H7 (cell line): Measurements from ENCODE around the gene FAM124B. TPM values are rescaled to one million over a fixed set of nuclear protein-coding genes. Genes with fewer than 3 reads are reported as not detected.

Experiments used
- DNase-seq: peaks from one replicate; pipeline ENCODE4 v3.0.0; 2012
- H3K27me3 ChIP-seq: 2 replicates; pipeline ENCODE4 v1.6.0; 2011; ENCODE audit warnings: mild to moderate bottlenecking, low read length; ENCODE audit not compliant: control insufficient read depth, insufficient read depth
- H3K36me3 ChIP-seq: replicated peaks from 2 replicates; pipeline ENCODE4 v1.5.1; 2011; ENCODE audit warnings: low read length; ENCODE audit not compliant: control insufficient read depth, insufficient read depth
- H3K4me3 ChIP-seq: 2 replicates; pipeline ENCODE4 v1.5.1; 2011; ENCODE audit warnings: low read depth, mild to moderate bottlenecking, control low read depth, low read length, moderate library complexity; ENCODE audit not compliant: insufficient read depth
- total RNA-seq: library from RNA; depleted of rRNA; stranded (reverse); fragments of >200 nt; shearing (Covaris generic); gene quantifications from 2 replicates; pipeline ENCODE4 v1.2.3, GENCODE V29; 2014

The FAM124B gene
- total RNA-seq, 1 experiment from 2014 or later: 0.31 TPM

DNA sequence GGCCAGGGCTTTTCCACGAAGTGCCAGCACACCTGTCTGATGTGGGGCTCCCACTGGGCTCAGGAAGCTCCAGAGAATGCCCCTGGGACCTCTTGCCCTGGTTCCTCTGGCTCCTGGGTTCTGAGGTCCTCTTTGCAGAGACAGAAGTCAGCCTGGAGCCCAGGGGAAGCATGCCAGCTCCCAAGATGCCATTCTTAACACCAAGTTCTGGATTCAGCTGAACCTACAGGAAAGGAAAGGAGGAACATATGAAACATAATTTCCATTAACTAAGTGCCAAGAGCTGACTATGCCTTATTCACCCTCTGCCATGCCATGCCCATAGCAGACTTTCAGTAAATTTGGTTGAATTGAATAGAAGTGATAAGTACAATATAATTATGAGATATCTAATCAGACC is 21.9 kb downstream of the FAM124B start:
- no peaks in the 10 kb centered on the region for H3K27me3 ChIP-seq
- H3K4me3 ChIP-seq: no peak overlapping the region
- no peaks in the 10 kb centered on the region for H3K36me3 ChIP-seq
- no peak for DNase-seq

DNA sequence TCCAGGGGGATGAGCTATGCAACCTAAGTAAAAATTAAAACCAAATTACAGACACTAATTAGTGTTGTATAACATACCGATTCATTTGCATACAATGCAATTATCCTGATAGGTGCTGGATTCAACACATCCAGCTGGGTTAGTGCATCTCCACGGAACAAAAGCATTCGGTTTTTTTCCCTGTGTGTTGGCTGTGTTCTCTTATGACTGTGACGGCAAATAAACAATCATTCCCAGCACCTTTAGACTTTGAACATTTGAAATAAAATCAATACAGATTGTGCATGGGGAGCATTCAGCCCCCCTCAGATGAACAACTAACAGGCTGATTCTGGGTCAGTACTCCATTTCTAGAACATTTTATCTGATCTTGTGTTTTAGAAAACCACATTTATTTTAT is 22.7 kb downstream of the FAM124B start:
- DNase-seq: no peak
- no peaks in the 10 kb centered on the region for H3K27me3 ChIP-seq

DNA sequence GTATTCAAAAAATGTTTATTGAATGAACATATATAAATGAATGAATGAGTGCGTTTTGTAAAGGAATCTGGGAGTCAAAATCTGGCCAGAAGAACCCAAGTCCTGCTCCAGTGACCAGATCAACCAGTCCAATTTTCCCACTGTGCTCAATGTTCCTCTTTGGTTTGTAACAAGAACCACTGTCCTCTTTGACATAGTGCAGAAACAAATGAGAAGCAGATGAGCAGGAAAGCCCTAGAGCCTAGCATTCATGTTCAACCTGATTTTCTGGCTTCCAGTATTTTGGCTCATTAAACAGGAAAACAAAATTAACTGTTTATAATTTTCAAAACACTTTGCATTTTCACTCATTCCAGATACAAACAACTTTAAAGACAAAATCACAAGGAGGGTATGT is 23.2 kb downstream of the FAM124B start:
- Histone ChIP-seq H3K4me3 (no peak overlapping the region), H3K36me3 (no peaks in the 10 kb centered on the region), H3K27me3 (no peaks in the 10 kb centered on the region)
- no peak for DNase-seq

More for the DNA sequence above, 22.7 kb downstream of the FAM124B start:
- Histone ChIP-seq H3K36me3 (no peaks in the 10 kb centered on the region), H3K4me3 (no peak overlapping the region)

DNA sequence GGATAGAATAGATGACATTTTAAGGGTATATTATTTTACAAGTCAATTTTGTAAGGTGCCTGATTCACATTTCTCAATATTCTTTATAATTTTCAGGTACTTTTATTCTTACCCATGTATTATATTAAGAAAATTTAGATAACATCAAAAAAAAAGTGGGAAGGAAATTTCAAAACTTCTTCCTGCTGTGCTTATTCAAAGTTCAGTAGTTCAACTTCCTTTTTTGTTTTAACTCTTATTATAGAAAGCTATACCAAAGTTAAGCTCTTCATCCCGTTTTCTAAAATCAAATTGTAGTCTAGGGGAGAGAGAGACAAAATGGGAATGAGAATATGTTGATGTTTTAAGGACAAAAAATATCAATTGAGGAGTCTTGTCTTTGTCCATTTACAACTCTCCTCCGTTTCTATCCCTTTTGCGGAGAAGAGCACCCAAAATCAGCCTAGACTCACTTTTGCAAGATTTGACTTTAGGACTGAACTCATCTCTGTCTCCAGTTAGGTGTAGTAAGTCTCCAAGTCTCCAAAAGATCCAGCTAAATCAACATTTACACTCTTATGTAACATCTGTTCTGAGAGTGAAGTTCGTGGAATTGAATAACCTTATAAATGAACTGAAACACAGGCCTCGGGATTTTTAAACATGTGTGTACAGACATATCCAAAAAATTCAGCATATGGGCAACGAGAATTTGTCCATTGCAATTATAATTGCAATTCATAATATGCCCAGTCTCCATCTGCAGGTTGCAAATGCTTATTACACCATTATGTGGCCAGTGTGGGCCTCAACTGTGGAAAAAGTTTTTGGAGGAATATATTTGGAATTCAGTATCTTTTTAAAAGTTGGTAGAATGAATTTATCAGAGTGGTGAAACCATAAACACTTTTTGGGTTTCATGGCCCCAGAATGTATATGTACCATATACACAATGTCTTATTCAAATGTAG is 23.9 kb downstream of the FAM124B start:
- H3K36me3 ChIP-seq: no peaks in the 10 kb centered on the region
- no peak overlapping the region for H3K4me3 ChIP-seq
- DNase-seq: no peak
- H3K27me3 ChIP-seq: no peaks in the 10 kb centered on the region; the same call in 1 of the 2 replicates

DNA sequence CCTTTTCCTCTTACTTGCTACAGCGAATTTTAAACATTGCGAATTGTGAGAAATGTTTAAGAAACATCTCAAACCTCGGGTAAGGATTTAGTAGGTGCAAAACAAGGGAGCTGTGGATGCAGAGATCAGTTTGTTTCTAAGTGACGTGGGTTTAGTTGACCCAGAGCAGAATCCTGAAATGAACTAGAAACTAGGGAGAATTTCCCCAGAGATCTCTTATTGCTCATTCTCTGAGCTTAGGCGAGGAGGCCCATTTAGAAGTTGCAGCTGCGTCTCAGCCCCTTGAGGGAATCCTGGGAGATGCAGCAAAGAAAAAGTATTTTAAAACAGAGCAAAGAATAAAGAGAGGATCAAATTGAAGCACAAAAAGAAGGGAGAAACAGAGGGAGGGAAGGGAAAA is 29.3 kb downstream of the FAM124B start:
- H3K36me3 ChIP-seq: no peaks in the 10 kb centered on the region
- H3K27me3 ChIP-seq: no peaks in the 10 kb centered on the region; the same call in 1 of the 2 replicates
- DNase-seq: no peak
- no peak overlapping the region for H3K4me3 ChIP-seq

DNA sequence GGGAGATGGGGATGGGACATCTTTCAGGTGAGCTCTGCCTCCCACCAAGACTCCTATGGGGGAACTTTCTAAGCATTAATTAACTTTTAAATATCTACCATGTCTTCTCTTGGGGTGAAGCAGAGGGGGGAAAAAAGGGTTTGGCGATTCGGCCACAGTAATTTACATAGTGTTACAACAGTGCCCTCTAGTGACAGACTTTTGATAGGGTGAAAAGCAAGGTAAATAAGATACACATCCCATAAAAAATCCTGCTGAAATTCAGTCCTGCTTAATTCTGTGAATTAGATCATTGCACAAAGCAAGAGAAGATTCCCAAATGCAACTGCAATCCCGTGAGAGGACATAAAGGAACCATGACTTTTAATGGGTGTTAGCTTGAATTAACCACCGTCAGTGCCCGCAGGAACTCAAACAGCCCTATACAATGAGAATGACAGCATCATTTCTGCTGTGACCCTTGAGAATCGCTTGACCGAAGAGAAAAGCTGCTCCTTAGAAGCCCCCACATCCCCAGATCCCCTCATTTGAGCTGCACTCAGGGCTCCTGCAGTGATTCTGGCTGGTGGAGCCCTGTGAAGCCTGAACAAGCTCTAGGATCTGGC is 32.8 kb downstream of the FAM124B start:
- H3K27me3 ChIP-seq: no peaks in the 10 kb centered on the region; the same call in 1 of the 2 replicates
- no peaks in the 10 kb centered on the region for H3K36me3 ChIP-seq
- H3K4me3 ChIP-seq: no peak overlapping the region
- peak; percentile 52 for DNase-seq

DNA sequence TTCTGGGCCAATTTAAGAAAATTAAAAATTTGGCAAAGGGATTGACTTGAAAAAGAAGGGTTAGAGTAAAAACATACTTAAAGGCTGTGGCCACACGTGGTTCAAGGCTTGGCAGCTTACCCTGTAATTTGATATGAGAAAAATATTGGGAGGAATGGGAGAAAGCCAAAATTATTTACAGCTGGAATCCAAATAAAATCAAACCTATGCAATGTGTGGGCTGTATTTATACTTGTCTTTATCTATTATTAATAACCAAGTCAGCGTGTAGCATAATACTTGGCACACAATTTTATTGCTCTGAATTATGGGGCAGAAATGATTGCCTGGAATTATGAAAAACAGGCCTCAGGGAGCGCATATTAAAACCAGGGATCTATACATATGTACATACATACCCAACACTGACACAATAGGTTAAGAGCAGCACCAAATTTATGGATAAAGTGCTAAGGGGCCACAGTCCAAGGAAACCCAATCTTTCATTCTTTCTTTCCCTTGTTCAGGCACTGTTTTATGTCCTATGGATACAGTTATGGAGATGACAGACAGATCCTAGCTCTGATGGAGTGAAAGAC is 35.6 kb downstream of the FAM124B start:
- DNase-seq: no peak

DNA sequence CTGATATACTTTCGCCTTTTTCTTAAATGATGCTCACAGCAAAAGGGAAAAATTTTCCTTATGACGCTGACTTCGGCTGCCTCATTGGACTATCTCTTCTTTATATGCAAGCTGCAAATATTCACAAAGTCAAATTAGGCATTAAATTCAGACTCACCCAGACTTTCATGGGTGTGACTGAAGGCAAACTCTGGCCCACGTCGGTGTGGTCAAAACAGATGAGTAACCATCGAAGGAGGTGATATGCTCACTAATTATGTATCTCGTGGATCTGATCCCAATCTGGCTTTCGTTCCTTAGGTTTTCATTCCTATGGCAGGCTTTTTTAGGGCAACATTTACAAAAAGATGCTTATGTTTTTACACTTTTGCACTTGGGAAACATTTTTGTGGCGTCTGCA is 36.6 kb downstream of the FAM124B start:
- no peaks in the 10 kb centered on the region for H3K36me3 ChIP-seq
- no peak overlapping the region for H3K4me3 ChIP-seq
- no peak for DNase-seq
- no peaks in the 10 kb centered on the region for H3K27me3 ChIP-seq

More for the DNA sequence above, 35.6 kb downstream of the FAM124B start:
- Histone ChIP-seq H3K4me3 (no peak overlapping the region), H3K36me3 (no peaks in the 10 kb centered on the region), H3K27me3 (no peaks in the 10 kb centered on the region)

DNA sequence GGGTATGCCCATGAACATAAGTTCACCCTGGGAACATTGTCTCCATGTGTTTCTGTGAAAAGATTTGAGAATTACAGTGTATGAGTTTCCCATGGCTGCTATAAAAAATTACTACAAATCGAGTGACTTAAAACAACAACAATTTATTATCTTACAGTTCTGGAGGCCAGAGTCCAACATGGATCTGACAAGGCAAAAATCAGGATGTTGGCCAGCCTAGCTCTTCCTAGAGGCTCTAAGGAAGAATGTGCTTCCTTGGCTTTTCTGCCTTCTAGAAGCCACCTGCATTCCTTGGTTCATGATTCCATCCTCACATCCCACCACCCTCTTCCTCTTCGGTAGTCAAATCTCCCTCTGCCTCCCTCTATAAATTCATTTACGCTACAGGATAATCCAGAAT is 38.6 kb downstream of the FAM124B start:
- DNase-seq: no peak
- no peak overlapping the region for H3K4me3 ChIP-seq
- H3K27me3 ChIP-seq: no peaks in the 10 kb centered on the region
- H3K36me3 ChIP-seq: no peaks in the 10 kb centered on the region

DNA sequence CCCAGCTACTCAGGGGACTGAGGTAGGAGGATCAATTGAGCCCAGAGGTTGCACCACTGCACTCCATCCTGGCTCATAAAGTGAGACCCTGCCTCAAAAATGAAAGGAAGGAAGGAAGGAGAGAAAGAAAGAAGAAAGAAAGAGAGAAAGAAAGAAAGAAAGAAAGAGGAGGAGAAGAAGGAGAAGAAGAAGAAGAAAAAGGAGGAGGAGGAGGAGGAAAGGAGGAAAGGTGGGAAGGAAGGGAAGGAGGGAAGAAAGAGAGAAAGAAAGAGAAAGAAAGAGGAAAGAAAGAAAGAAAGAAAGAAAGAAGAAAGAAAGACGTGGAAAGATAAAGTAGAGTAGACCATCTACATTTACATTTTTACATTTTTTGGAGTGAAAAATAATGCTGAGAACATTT is 39.8 kb downstream of the FAM124B start:
- H3K4me3 ChIP-seq: no peak overlapping the region
- H3K36me3 ChIP-seq: no peaks in the 10 kb centered on the region
- no peaks in the 10 kb centered on the region for H3K27me3 ChIP-seq
- DNase-seq: no peak

DNA sequence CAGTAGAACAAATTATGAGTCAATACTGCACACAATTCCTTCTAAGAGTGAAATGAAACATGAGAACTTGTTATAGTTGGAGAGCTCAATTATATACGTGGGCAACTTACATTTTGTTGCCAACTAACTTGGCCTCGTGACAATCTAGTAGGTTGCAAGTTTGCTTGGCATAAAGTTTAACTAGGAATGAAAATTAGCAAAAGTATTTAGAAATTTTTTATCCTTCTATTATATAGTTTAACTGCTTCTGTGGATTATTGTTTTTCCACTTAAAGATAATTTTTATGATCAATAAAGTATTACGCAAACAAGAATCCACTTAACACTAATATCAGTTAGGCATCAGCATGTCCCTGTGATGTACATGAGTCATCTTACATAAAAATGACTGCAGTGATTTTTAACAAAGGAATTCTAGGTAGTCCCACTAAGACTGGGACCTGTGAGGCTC is 41.1 kb downstream of the FAM124B start:
- Histone ChIP-seq H3K27me3 (no peaks in the 10 kb centered on the region), H3K4me3 (no peak overlapping the region), H3K36me3 (no peaks in the 10 kb centered on the region)
- DNase-seq: no peak

DNA sequence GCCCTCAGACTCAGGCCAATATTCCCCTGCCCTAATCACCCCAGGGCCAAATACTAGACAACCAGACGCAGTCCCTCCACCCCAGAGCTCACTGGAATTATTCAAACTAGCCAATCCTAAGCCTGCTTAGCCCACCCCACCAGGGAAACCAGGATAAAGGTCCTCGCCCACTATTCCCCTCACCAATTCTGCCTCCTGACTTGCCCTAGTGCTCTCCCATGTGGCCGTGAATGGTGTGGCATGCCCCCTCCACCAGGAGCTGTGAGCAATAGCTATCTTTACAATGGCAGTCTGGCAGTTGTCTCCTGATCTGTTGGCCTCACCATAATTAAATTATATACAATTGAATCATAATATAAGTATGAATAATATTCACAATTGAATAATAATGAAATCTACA is 42.3 kb downstream of the FAM124B start:
- peak; percentile 78 for DNase-seq
- H3K27me3 ChIP-seq: no peaks in the 10 kb centered on the region
- H3K4me3 ChIP-seq: no peak overlapping the region
- H3K36me3 ChIP-seq: no peaks in the 10 kb centered on the region

DNA sequence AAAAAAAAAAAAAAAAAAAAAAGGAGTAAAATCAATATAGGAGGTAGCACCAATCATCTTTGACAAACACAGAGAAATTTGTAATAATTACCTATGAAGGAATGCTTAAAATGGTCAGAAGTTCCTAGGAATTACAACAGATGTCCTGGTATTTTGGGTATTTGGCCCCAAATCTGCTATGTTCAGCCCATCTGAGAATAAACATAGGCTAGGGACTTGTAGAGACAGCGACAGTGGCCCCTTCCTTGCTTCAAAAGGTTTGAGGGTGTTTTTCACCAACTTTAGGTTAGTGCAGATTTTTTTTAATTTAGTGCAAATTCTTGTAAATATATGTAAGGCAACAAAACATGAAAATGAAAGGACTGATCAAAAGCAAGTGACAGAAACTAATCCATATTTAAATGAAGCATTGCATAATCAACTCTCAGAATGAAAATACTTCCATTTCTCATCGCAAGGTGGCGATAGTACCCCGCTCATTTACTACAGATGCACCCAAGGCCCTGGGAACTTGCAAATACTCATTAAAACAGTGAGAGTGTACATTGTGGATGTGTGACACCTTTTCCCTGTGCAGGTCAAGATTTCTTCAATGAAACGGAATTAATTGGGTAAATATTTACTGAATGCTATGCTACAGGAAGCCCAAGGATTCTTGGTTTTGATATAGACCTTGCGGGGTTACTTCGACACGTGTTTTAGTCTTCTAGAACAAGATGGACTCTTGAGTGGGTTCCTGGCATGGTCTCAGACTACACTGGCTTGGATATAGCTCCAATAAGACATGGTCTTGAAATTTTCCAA is 44.6 kb downstream of the FAM124B start:
- H3K27me3 ChIP-seq: no peaks in the 10 kb centered on the region
- H3K4me3 ChIP-seq: no peak overlapping the region
- peak; percentile 71 for DNase-seq
- H3K36me3 ChIP-seq: no peaks in the 10 kb centered on the region

DNA sequence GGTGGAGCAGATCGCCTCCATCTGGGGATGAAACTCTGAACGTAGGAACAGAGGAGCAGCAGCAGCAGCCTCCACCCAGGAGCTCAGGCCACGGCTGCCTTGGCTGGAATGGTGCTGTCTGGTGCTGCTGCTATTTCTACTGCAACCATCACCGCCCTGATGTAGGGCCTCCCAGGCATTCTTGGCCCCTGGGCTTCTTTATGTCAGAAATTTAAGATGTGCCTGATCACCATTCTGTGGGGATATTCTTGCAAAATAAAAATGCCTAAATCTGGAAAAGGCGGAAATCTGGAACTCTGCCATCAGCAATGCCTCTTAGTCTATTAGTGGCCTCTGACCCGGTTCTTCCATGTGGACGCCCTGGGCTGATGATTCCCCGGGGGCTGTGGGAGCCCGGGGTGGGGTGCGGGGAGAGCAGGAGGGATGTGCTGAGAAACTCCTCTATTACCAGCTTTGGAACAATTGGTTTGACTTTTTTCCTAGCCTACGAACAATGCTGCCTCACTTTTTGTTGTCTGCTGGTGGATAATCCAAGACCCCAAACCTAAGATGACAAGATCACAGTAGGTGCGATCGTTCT is 47.2 kb downstream of the FAM124B start:
- DNase-seq: no peak
- Histone ChIP-seq H3K27me3 (no peaks in the 10 kb centered on the region), H3K36me3 (no peaks in the 10 kb centered on the region)

More for the DNA sequence above, 47.2 kb downstream of the FAM124B start:
- H3K4me3 ChIP-seq: no peak overlapping the region
